Astrocyte (in vitro differentiated cells and primary cell): ENCODE results near the gene RAD51AP1. TPM values are rescaled to one million over a fixed set of nuclear protein-coding genes. Genes with fewer than 3 reads are reported as not detected.

Source experiments
- DNase-seq: peaks from one replicate; pipeline ENCODE4 v3.0.0-alpha.2; 2010; ENCODE audit warnings: low read depth
- FAIRE-seq: peaks from 2 replicates; lab custom pipeline; 2011; peaks lifted over from hg19 to GRCh38; lab: Jason Lieb, UNC
- H2AFZ ChIP-seq: 2 replicates; pipeline ENCODE4 v1.6.0; 2012; ENCODE audit warnings: low read depth, low read length, inconsistent platforms
- H3K27ac ChIP-seq: 2 replicates; pipeline ENCODE4 v1.5.1; 2011; ENCODE audit warnings: low read depth, low read length, inconsistent platforms
- H3K27me3 ChIP-seq: 2 replicates; pipeline ENCODE4 v1.6.0; 2011; ENCODE audit warnings: low read length, inconsistent platforms; ENCODE audit not compliant: insufficient read depth
- H3K36me3 ChIP-seq: 2 replicates; pipeline ENCODE4 v1.5.1; 2011; ENCODE audit warnings: low read length, inconsistent platforms; ENCODE audit not compliant: insufficient read depth
- H3K4me1 ChIP-seq: 2 replicates; pipeline ENCODE4 v1.5.1; 2011; ENCODE audit warnings: low read length, inconsistent platforms; ENCODE audit not compliant: insufficient read depth
- H3K4me2 ChIP-seq: 2 replicates; pipeline ENCODE4 v1.6.0; 2012; ENCODE audit warnings: low read length, inconsistent platforms
- H3K4me3 ChIP-seq: 2 replicates; pipeline ENCODE4 v1.5.1; 2011; ENCODE audit warnings: low read depth, mild to moderate bottlenecking, low read length, inconsistent platforms; ENCODE audit not compliant: insufficient read depth
- H3K79me2 ChIP-seq: 2 replicates; pipeline ENCODE4 v1.6.0; 2012; ENCODE audit warnings: mild to moderate bottlenecking, low read length, inconsistent platforms; ENCODE audit not compliant: insufficient read depth
- H3K9ac ChIP-seq: 2 replicates; pipeline ENCODE4 v1.6.0; 2012; ENCODE audit warnings: mild to moderate bottlenecking, low read length, inconsistent platforms
- H3K9me3 ChIP-seq: 2 replicates; pipeline ENCODE4 v1.5.1; 2012; ENCODE audit warnings: low read depth, mild to moderate bottlenecking, low read length, inconsistent platforms; ENCODE audit not compliant: insufficient read depth
- H4K20me1 ChIP-seq: 2 replicates; pipeline ENCODE4 v1.6.0; 2012; ENCODE audit warnings: low read length, inconsistent platforms; ENCODE audit not compliant: insufficient read depth
- H3K27ac Mint-ChIP-seq: one replicate; pipeline ENCODE4 v1.8.0; 2021; ENCODE audit warnings: mild to moderate bottlenecking, mixed read lengths; ENCODE audit not compliant: unreplicated experiment
- H3K27me3 Mint-ChIP-seq: one replicate; pipeline ENCODE4 v1.8.0; 2021; ENCODE audit warnings: low read depth, mixed read lengths; ENCODE audit not compliant: unreplicated experiment
- H3K36me3 Mint-ChIP-seq: one replicate; pipeline ENCODE4 v1.8.0; 2021; ENCODE audit warnings: low read depth, mixed read lengths; ENCODE audit not compliant: unreplicated experiment
- H3K4me1 Mint-ChIP-seq: one replicate; pipeline ENCODE4 v1.8.0; 2021; ENCODE audit warnings: low read depth, mixed read lengths; ENCODE audit not compliant: unreplicated experiment
- H3K4me3 Mint-ChIP-seq: one replicate; pipeline ENCODE4 v1.8.0; 2021; ENCODE audit warnings: mild to moderate bottlenecking, moderate library complexity, mixed read lengths; ENCODE audit not compliant: unreplicated experiment
- H3K9me3 Mint-ChIP-seq: one replicate; pipeline ENCODE4 v1.8.0; 2021; ENCODE audit warnings: mild to moderate bottlenecking, mixed read lengths; ENCODE audit not compliant: unreplicated experiment
- CTCF ChIP-seq: IDR thresholded peaks from 2 replicates; pipeline ENCODE4 v1.5.1; 2011; ENCODE audit warnings: low read depth, mild to moderate bottlenecking, inconsistent platforms, low read length, moderate library complexity; ENCODE audit not compliant: insufficient read depth
- EZH2 ChIP-seq: IDR thresholded peaks from 2 replicates; pipeline ENCODE4 v1.6.1; 2012; ENCODE audit warnings: mild to moderate bottlenecking, low read length, inconsistent platforms; ENCODE audit not compliant: insufficient read depth
- total RNA-seq: library from RNA; stranded (reverse); gene quantifications from 2 replicates; pipeline ENCODE4 v1.2.1, GENCODE V29; 2021

The RAD51AP1 gene
- total RNA-seq, 1 donor from 2014 or later: 5.3 TPM

DNA sequence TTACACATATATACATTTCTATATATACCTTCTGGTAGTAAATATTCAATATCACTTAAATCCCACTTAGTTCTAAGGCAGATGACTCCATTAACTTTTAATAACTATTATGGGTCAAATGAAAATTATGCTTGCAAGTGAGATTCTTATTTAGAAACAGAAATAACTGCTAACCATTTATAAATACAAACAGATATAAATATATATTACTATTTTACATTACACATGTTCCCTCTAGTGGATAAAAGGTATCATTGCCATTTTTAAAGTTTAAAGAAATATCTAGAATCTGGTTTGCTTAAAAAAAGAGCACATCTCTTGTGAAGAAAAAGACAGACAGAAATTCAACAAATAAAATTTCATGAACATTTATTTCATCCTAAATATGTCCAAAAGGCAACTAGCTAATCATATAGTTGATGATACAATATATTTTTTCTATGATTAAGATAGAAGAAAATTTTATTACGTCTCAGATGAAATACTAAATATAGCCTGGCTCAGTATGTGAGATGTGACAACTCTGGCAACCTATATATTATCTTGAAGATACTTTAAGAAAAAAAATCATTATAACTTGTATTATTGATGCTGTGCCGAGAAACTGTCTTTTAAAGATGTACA is 11.7 kb upstream of the RAD51AP1 start:
- H3K4me1 ChIP-seq: no peaks in the 10 kb centered on the region
- Mint-ChIP-seq H3K27ac (no peak overlapping the region), H3K36me3 (peaks cover 3% of the 10 kb centered on the region), H3K4me1 (no peaks in the 10 kb centered on the region), H3K9me3 (no peaks in the 10 kb centered on the region), H3K27me3 (no peaks in the 10 kb centered on the region), H3K4me3 (no peak overlapping the region)
- peak; percentile 1 for DNase-seq
- H3K27ac ChIP-seq: no peak overlapping the region
- H3K79me2 ChIP-seq: no peaks in the 10 kb centered on the region
- no peaks in the 10 kb centered on the region for H3K27me3 ChIP-seq
- no peak overlapping the region for H2AFZ ChIP-seq
- FAIRE-seq: no peak
- no peak overlapping the region for H3K9ac ChIP-seq
- no peak overlapping the region for H3K4me2 ChIP-seq
- H3K9me3 ChIP-seq: no peaks in the 10 kb centered on the region
- no peak overlapping the region for H3K4me3 ChIP-seq
- peak; percentile 35 for TF ChIP-seq CTCF
- no peak for TF ChIP-seq EZH2
- no peaks in the 10 kb centered on the region for H4K20me1 ChIP-seq
- H3K36me3 ChIP-seq: peaks cover 15% of the 10 kb centered on the region

DNA sequence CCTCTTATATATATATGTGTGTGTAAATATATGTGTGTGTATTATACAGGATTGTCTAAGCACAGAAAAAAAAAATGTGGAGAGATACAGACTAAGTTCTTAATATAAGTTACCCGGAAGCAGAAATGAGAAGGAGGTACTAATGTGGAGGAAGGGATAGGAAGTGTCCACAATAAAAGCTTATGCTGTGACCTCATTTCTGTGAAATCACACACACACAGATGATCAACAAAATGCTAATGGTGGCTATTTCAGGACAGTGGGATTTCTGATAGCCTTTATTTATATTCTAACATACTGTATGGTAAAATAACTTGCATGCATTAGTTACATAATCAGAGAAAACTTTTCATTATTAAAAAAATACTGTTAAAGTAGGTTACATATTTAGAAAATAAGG is 8.5 kb upstream of the RAD51AP1 start:
- H3K79me2 ChIP-seq: no peaks in the 10 kb centered on the region
- H3K27ac ChIP-seq: no peak overlapping the region
- H3K4me1 ChIP-seq: no peaks in the 10 kb centered on the region
- no peak for DNase-seq
- H3K4me3 ChIP-seq: no peak overlapping the region
- Mint-ChIP-seq H3K36me3 (no peaks in the 10 kb centered on the region), H3K4me1 (no peaks in the 10 kb centered on the region), H3K27me3 (no peaks in the 10 kb centered on the region), H3K27ac (no peak overlapping the region), H3K9me3 (no peaks in the 10 kb centered on the region), H3K4me3 (no peak overlapping the region)
- H3K9me3 ChIP-seq: no peaks in the 10 kb centered on the region
- TF ChIP-seq CTCF: no peak
- no peak for TF ChIP-seq EZH2
- no peaks in the 10 kb centered on the region for H3K27me3 ChIP-seq
- no peaks in the 10 kb centered on the region for H4K20me1 ChIP-seq
- H2AFZ ChIP-seq: no peak overlapping the region
- FAIRE-seq: no peak
- no peak overlapping the region for H3K4me2 ChIP-seq
- H3K9ac ChIP-seq: no peak overlapping the region
- H3K36me3 ChIP-seq: peaks cover 23% of the 10 kb centered on the region

DNA sequence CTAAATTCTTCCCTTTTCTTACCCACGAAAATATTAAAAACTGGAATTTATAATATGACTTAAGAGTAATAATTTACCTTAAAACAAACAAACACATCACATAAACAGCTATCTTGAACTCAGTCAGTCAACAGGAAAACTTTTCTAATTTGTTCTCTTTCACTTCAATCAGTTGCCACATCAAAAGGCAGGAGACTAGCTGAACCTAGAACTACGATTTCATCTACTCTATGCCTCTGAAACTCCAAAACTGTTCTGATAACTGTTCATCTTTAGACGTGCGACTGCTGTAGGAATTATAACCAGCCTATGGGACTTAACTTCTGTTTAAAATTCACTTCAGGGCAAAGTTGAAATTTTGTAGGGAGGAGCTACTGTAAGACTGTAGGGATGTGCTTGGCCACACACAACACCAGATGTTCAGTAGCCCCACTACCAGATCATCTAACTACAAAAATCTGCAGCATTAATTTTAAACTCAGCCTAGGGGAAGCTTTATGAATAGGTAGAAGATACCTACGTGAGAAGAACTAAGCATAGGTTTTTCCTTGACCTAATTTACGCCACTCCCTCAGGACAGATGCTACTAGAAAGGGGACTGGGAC is 7.6 kb upstream of the RAD51AP1 start:
- DNase-seq (no peak), FAIRE-seq (no peak)
- peaks cover 23% of the 10 kb centered on the region for H3K36me3 ChIP-seq
- no peak overlapping the region for H2AFZ ChIP-seq
- no peaks in the 10 kb centered on the region for H3K27me3 ChIP-seq
- H3K4me2 ChIP-seq: no peak overlapping the region
- peaks cover 4% of the 10 kb centered on the region for H3K79me2 ChIP-seq
- no peak overlapping the region for H3K27ac ChIP-seq
- no peak overlapping the region for H3K27ac Mint-ChIP-seq
- no peak overlapping the region for H3K4me3 ChIP-seq
- no peak overlapping the region for H3K9ac ChIP-seq
- H3K4me1 ChIP-seq: no peaks in the 10 kb centered on the region
- no peaks in the 10 kb centered on the region for H3K36me3 Mint-ChIP-seq
- no peak overlapping the region for H3K4me3 Mint-ChIP-seq
- no peak for TF ChIP-seq EZH2
- no peaks in the 10 kb centered on the region for H3K4me1 Mint-ChIP-seq
- no peaks in the 10 kb centered on the region for H4K20me1 ChIP-seq
- H3K9me3 Mint-ChIP-seq: no peaks in the 10 kb centered on the region
- H3K27me3 Mint-ChIP-seq: no peaks in the 10 kb centered on the region
- no peaks in the 10 kb centered on the region for H3K9me3 ChIP-seq
